GM12878 (cell line): ENCODE measurements around the gene TAF4. TPM values are rescaled to one million over a fixed set of nuclear protein-coding genes. Genes with fewer than 3 reads are reported as not detected.

Experiments
- ATAC-seq: fragments of 200-7000 bp; cut with Tn5 transposase; 3 replicates; pipeline ENCODE4 v1.9.1; 2020; ENCODE audit warnings: mild to moderate bottlenecking, moderate library complexity
- BruUV-seq: library from RNA; stranded (reverse); fragments of 400-500 nt; replicated peaks from 2 replicates; lab custom pipeline; 2021; lab: Mats Ljungman, UMichigan
- CTCF ChIA-PET: fragments of 300-600 bp; sonication (Branson Sonifier 250); formaldehyde crosslinking; extraction: SDS; loops from one replicate; lab custom pipeline; 2021; ENCODE audit warnings: inconsistent platforms; lab: Yijun Ruan, JAX
- POLR2A ChIA-PET: fragments of 350-600 bp; formaldehyde crosslinking; extraction: SDS; loops from one replicate; lab custom pipeline; 2021; ENCODE audit warnings: inconsistent platforms; lab: Charles Lee
- RAD21 ChIA-PET: fragments of 300-600 bp; sonication (Branson Sonifier 250); formaldehyde crosslinking; loops from one replicate; lab custom pipeline; 2023; ENCODE audit warnings: antibody characterized with exemption; ENCODE audit not compliant: unreplicated experiment; lab: Charles Lee
- SMC1A ChIA-PET: fragments of 300-600 bp; sonication (Branson Sonifier 250); formaldehyde crosslinking; loops from one replicate; lab custom pipeline; 2023; ENCODE audit not compliant: unreplicated experiment, uncharacterized antibody; lab: Charles Lee
- DNase-seq: peaks from one replicate; pipeline ENCODE4 v3.0.0-alpha.2; 2011; ENCODE audit warnings: low read depth, low spot score
- FAIRE-seq: peaks from 3 replicates; lab custom pipeline; 2011; peaks lifted over from hg19 to GRCh38; lab: Jason Lieb, UNC
- H2AFZ ChIP-seq: 2 replicates; pipeline ENCODE4 v1.6.0; 2011; ENCODE audit warnings: low read depth, low read length, control low read depth; ENCODE audit not compliant: control insufficient read depth
- H3K27ac ChIP-seq: 2 replicates; pipeline ENCODE4 v1.5.1; 2011; ENCODE audit warnings: control low read depth; ENCODE audit not compliant: control insufficient read depth, insufficient read depth
- H3K27me3 ChIP-seq, 2 experiments: replicated peaks in 1 of 2; 2 replicates each; pipeline versions ENCODE4 v1.6.0 to v1.6.1; 2011; ENCODE audit warnings: low read length in 1 of 2; ENCODE audit not compliant: control insufficient read depth in 2 of 2, insufficient read depth in 2 of 2
- H3K36me3 ChIP-seq, 2 experiments: 2 replicates each; pipeline ENCODE4 v1.5.1; 2011; ENCODE audit warnings: low read length in 1 of 2; ENCODE audit not compliant: control insufficient read depth in 2 of 2, insufficient read depth in 2 of 2
- H3K4me1 ChIP-seq: 2 replicates; pipeline ENCODE4 v1.6.1; 2011; ENCODE audit warnings: mild to moderate bottlenecking, low read length, moderate library complexity, mixed read lengths; ENCODE audit not compliant: control insufficient read depth, insufficient read depth
- H3K4me2 ChIP-seq: 2 replicates; pipeline ENCODE4 v1.6.0; 2011; ENCODE audit warnings: control low read depth; ENCODE audit not compliant: control insufficient read depth, insufficient read depth
- H3K4me3 ChIP-seq: fragments of 200-600 bp; sonication (generic); 2 replicates; pipeline ENCODE4 v1.5.1; 2016
- H3K79me2 ChIP-seq: 2 replicates; pipeline ENCODE4 v1.6.0; 2011; ENCODE audit warnings: low read length; ENCODE audit not compliant: control insufficient read depth, insufficient read depth
- H3K9ac ChIP-seq: 2 replicates; pipeline ENCODE4 v1.8.0; 2011; ENCODE audit warnings: low read length, control low read depth, mixed read lengths; ENCODE audit not compliant: control insufficient read depth, insufficient read depth
- H3K9me3 ChIP-seq: replicated peaks from 3 replicates; pipeline ENCODE4 v1.5.1; 2011; ENCODE audit warnings: mild to moderate bottlenecking, low read length; ENCODE audit not compliant: control insufficient read depth, insufficient read depth
- H4K20me1 ChIP-seq: 2 replicates; pipeline ENCODE4 v1.6.0; 2011; ENCODE audit not compliant: control insufficient read depth, insufficient read depth
- BCL11A ChIP-seq: IDR thresholded peaks from 2 replicates; pipeline ENCODE4 v1.6.1; 2011; ENCODE audit warnings: low read depth, low read length
- BRCA1 ChIP-seq: IDR thresholded peaks from 2 replicates; pipeline ENCODE4 v1.6.1; 2011; ENCODE audit warnings: low read depth, low read length, improper control_type of control experiment
- CEBPB ChIP-seq, 2 experiments: fragments of 150-350 bp in 1 of 2; IDR thresholded peaks; 2 replicates each; pipeline ENCODE4 v1.6.1; 2012 to 2014; ENCODE audit warnings: low read depth in 2 of 2, low read length in 2 of 2, borderline replicate concordance in 1 of 2, inconsistent platforms in 1 of 2
- CREM ChIP-seq: IDR thresholded peaks from 2 replicates; pipeline ENCODE4 v1.6.1; 2014; ENCODE audit warnings: antibody characterized with exemption, low read depth
- FOS ChIP-seq: IDR thresholded peaks from 3 replicates; pipeline ENCODE4 v1.6.1; 2011; ENCODE audit warnings: borderline replicate concordance; ENCODE audit not compliant: insufficient read length; ENCODE audit errors: extremely low read depth
- JUND ChIP-seq: IDR thresholded peaks from 2 replicates; pipeline ENCODE4 v1.6.1; 2012; ENCODE audit warnings: low read depth, mild to moderate bottlenecking, low read length, improper control_type of control experiment, moderate library complexity
- NFIC ChIP-seq: IDR thresholded peaks from 2 replicates; pipeline ENCODE4 v1.6.1; 2012; ENCODE audit warnings: low read depth, mild to moderate bottlenecking, inconsistent platforms, low read length, moderate library complexity
- PAX5 ChIP-seq: IDR thresholded peaks from 2 replicates; pipeline ENCODE4 v1.6.1; 2011; ENCODE audit warnings: low read depth, low read length, borderline replicate concordance
- PML ChIP-seq: IDR thresholded peaks from 2 replicates; pipeline ENCODE4 v1.6.1; 2012; ENCODE audit warnings: low read length, inconsistent platforms
- POLR2AphosphoS2 ChIP-seq: IDR thresholded peaks from 2 replicates; pipeline ENCODE4 v1.6.1; 2011; ENCODE audit warnings: low read depth, mild to moderate bottlenecking, low read length, improper control_type of control experiment, moderate library complexity
- RAD51 ChIP-seq: fragments of 450-650 bp; IDR thresholded peaks from 2 replicates; pipeline ENCODE4 v1.6.1; 2016; ENCODE audit warnings: moderate library complexity, mild to moderate bottlenecking, inconsistent platforms
- RB1 ChIP-seq: fragments of 450-650 bp; formaldehyde crosslinking; IDR thresholded peaks from 2 replicates; pipeline ENCODE4 v1.6.1; 2017; ENCODE audit warnings: mild to moderate bottlenecking, borderline replicate concordance
- RELA ChIP-seq: fragments of 450-650 bp; IDR thresholded peaks from 2 replicates; pipeline ENCODE4 v1.8.0; 2014; ENCODE audit warnings: borderline replicate concordance; ENCODE audit not compliant: partially characterized antibody
- STAT3 ChIP-seq: IDR thresholded peaks from 2 replicates; pipeline ENCODE4 v1.6.1; 2011; ENCODE audit warnings: low read depth, low read length, improper control_type of control experiment
- SUZ12 ChIP-seq: fragments of 200-600 bp; sonication (generic); IDR thresholded peaks from one replicate; pipeline ENCODE4 v1.6.1; 2018; ENCODE audit warnings: antibody characterized with exemption, mild to moderate bottlenecking; ENCODE audit not compliant: unreplicated experiment
- YBX1 ChIP-seq: fragments of 450-650 bp; IDR thresholded peaks from 2 replicates; pipeline ENCODE4 v1.6.1; 2016; ENCODE audit warnings: antibody characterized with exemption
- ZNF622 ChIP-seq: fragments of 450-650 bp; IDR thresholded peaks from 2 replicates; pipeline ENCODE4 v1.6.1; 2017; ENCODE audit warnings: mild to moderate bottlenecking, inconsistent platforms
- ZSCAN29 ChIP-seq: fragments of 450-650 bp; IDR thresholded peaks from 2 replicates; pipeline ENCODE4 v1.6.1; 2017; ENCODE audit warnings: mild to moderate bottlenecking, moderate library complexity
- WGBS: methylation state at CpG from one replicate; pipeline ENCODE4 v1.1.6; 2016; ENCODE audit warnings: low lambda C conversion rate; ENCODE audit not compliant: insufficient replicate concordance, insufficient coverage; ENCODE audit errors: missing lambda C conversion rate; 5-methylcytosine and 5-hydroxymethylcytosine counted together
- in situ Hi-C: fragments of 300-500 bp; cut with MboI; formaldehyde crosslinking; loops from 9 replicates; pipeline ENCODE4 v1.14.3; 2018; ENCODE audit warnings: mixed read lengths
- intact Hi-C: fragments of 100-400 bp; cut with micrococcal nuclease; formaldehyde crosslinking; loops from one replicate; pipeline ENCODE4 v1.14.2; 2022; ENCODE audit not compliant: unreplicated experiment
- polyA plus RNA-seq, 11 experiments: library from polyadenylated mRNA; depleted of rRNA in 4 of 11; unstranded in 6 of 11; stranded (reverse) in 5 of 11; fragments of >200 nt; fragmentation: Nextera tagmentation in 4 of 11; fragmentation: Illumina TruSeq in 1 of 11; extraction: Ambion mirVana in 4 of 11; extraction: Trizol in 1 of 11; gene quantifications; 1 replicate in 1 of 11; 2 replicates in 10 of 11; pipeline versions ENCODE4 v1.2.1 to v1.2.3, GENCODE V29; 2011 to 2016; ENCODE audit warnings: inconsistent platforms in 2 of 11, missing spikeins in 2 of 11, low read depth in 1 of 11
- total RNA-seq, 4 experiments: library from RNA; depleted of rRNA in 3 of 4; stranded (reverse); fragments of >200 nt in 3 of 4; fragmentation: Illumina TruSeq in 1 of 4; extraction: Trizol in 1 of 4; gene quantifications; 2 replicates each; pipeline versions ENCODE4 v1.2.1 to v1.2.3, GENCODE V29; 2013 to 2021
- TF ChIP-seq, protein P1 (sequence below): fragments of 450-650 bp; IDR thresholded peaks from 2 replicates; pipeline ENCODE4 v1.6.1; 2014; ENCODE audit warnings: mild to moderate bottlenecking

The TAF4 gene
- total and polyA plus RNA-seq, 10 of the 15 experiments (the other 5 are each of a cell fraction or from before 2014, with no cell fraction given): 0.39 to 16.9 (median 3.4) TPM

DNA sequence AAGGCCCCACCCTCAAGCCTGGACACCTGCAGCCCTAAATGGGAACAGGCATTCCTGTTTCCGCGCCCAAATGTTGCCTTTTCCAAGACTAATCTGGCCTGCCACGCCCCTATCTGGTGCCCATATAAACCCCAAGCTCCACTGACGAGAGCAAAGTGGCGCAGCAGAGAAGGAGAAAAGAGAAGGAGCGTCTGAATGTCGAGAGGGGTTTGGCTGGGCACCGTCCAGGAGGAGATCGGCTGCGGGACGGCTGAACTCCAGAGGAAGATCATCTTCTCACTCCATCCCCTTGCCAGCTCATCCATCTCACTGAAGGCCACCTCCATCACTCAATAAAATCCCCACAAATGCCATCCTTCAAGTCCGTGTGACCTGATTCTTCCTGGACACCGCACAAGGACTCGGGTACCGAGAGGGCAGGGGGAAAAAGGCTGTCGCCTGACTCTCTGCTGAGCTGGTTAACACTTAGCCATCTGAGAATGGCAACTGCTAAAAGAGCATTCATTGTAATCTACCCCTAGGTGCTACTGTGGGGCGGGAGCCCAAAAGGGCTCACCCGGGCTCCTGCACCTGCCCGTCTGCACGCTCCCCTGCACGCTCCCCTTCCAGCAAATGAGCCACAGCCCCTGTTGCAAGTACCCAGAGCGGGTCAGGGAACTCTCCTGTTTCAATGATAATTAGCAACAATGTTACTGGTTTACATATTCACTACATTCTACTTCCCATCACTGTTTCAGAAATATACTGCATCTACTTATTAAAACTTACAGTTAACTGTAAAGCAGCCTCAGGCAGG, 23.5 kb downstream of the TAF4 start:
- H3K4me2 ChIP-seq: no peak overlapping the region
- ChIA-PET SMC1A (no interaction called here), CTCF (interaction anchor here (0.7 kb wide), 1 partner anchor 18 kb away, joined by 4 read pairs; no protein-coding TSS in a partner anchor), RAD21 (no interaction called here), POLR2A (no interaction called here)
- no peaks in the 10 kb centered on the region; a peak in 3 of 4 replicates for H3K36me3 ChIP-seq
- no peaks in the 10 kb centered on the region for H3K27me3 ChIP-seq
- no peak overlapping the region for H2AFZ ChIP-seq
- WGBS: 89% methylated on average over 22 of the region's 22 CpGs
- peaks cover 8% of the 10 kb centered on the region for H3K79me2 ChIP-seq
- ATAC-seq (no peak), DNase-seq (no peak), FAIRE-seq (no peak)
- no peaks in the 10 kb centered on the region; the same call in 1 of the 2 replicates for H3K4me1 ChIP-seq
- in situ Hi-C loops (no loop called here), intact Hi-C loops (no loop called here)
- H3K27ac ChIP-seq: no peak overlapping the region
- H4K20me1 ChIP-seq: no peaks in the 10 kb centered on the region
- BruUV-seq: no TSS peak
- H3K4me3 ChIP-seq: no peak overlapping the region
- TF ChIP-seq ZNF622 (no peak), CEBPB (IDR thresholded peaks at IDR 0.05; ENCODE audit: borderline replicate concordance in 1 of 2, low read depth in 2 of 2, low read length in 2 of 2) (no peak), RAD51 (no peak), PML (no peak), JUND (no peak), BCL11A (no peak), NFIC (no peak)
- no peaks in the 10 kb centered on the region; the same call in 2 of the 3 replicates for H3K9me3 ChIP-seq
- H3K9ac ChIP-seq: no peak overlapping the region

GRCh38 chr20:62040933-62041332, 24.7 kb downstream of the TAF4 start:
- H3K4me1 ChIP-seq: no peaks in the 10 kb centered on the region; the same call in 1 of the 2 replicates
- BruUV-seq: no TSS peak
- intact Hi-C loops: no loop called here
- no peak for TF ChIP-seq ZSCAN29
- TF ChIP-seq RELA: no peak
- TF ChIP-seq CREM: no peak
- TF ChIP-seq PAX5: no peak
- TF ChIP-seq, protein P1, sequence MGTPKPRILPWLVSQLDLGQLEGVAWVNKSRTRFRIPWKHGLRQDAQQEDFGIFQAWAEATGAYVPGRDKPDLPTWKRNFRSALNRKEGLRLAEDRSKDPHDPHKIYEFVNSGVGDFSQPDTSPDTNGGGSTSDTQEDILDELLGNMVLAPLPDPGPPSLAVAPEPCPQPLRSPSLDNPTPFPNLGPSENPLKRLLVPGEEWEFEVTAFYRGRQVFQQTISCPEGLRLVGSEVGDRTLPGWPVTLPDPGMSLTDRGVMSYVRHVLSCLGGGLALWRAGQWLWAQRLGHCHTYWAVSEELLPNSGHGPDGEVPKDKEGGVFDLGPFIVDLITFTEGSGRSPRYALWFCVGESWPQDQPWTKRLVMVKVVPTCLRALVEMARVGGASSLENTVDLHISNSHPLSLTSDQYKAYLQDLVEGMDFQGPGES: no peak
- no peak for TF ChIP-seq NFIC
- no peak for TF ChIP-seq SUZ12
- TF ChIP-seq RB1: no peak
- no peak for TF ChIP-seq FOS
- no peak for TF ChIP-seq STAT3
- TF ChIP-seq CEBPB (IDR thresholded peaks at IDR 0.05; ENCODE audit: borderline replicate concordance in 1 of 2, low read depth in 2 of 2, low read length in 2 of 2): no peak
- no peak for TF ChIP-seq YBX1
- no peak for TF ChIP-seq POLR2AphosphoS2
- no peak for TF ChIP-seq BRCA1

More at GRCh38 chr20:62040933-62041332, 24.7 kb downstream of the TAF4 start:
- ATAC-seq (no peak), DNase-seq (no peak), FAIRE-seq (no peak)
- ChIA-PET CTCF (no interaction called here), POLR2A (no interaction called here), SMC1A (no interaction called here), RAD21 (no interaction called here)
- in situ Hi-C loops: no loop called here
- no peak overlapping the region for H2AFZ ChIP-seq
- no peak overlapping the region for H3K4me2 ChIP-seq
- H3K9ac ChIP-seq: no peak overlapping the region
- no peaks in the 10 kb centered on the region; the same call in 2 of the 3 replicates for H3K9me3 ChIP-seq
- H3K4me3 ChIP-seq: no peak overlapping the region
- H3K27me3 ChIP-seq: no peaks in the 10 kb centered on the region
- H3K36me3 ChIP-seq: no peaks in the 10 kb centered on the region; a peak in 3 of 4 replicates
- no peak overlapping the region for H3K27ac ChIP-seq
- WGBS: 98% methylated on average over 13 of the region's 13 CpGs
- no peaks in the 10 kb centered on the region for H4K20me1 ChIP-seq
- H3K79me2 ChIP-seq: peaks cover 10% of the 10 kb centered on the region
